Thoracic aorta endothelial cell (primary cell): ENCODE data around the gene ADAMTS18. TPM values are rescaled to one million over a fixed set of nuclear protein-coding genes. Genes with fewer than 3 reads are reported as not detected.

Experiments
- total RNA-seq: library from RNA; depleted of rRNA; stranded (reverse); fragments of >200 nt; gene quantifications from 2 replicates; pipeline ENCODE4 v1.2.3, GENCODE V29; 2012

Gene ADAMTS18
- total RNA-seq, result 5.7 and 14.1 TPM in 2 replicates

GRCh38 chr16:77434530-77435271, at the start of gene ADAMTS18:
Gene ADAMTS18 (minus strand): TSS chr16:77435034. CDS start chr16:77434695, 339 bp downstream.

Other genes starting within 250 kb of the ADAMTS18 start
- gene MON1B, start 243.8 kb downstream of the ADAMTS18 start, total RNA-seq, result 28.6 and 37.4 TPM in 2 replicates
- 1.9 and 2.0 TPM in 2 replicates for gene SYCE1L, start 235.6 kb downstream of the ADAMTS18 start, total RNA-seq